HG03135 (cell line): ENCODE data around the gene TNKS1BP1.
"Not testable (repeated sequence)": the region's sequence is repeated elsewhere in the genome, so short reads cannot be mapped to it uniquely, and the experiment has no call there.

Source experiments
- ATAC-seq: cut with Tn5 transposase; IDR thresholded peaks from one replicate; pipeline ENCODE4 v1.9.1; 2021; ENCODE audit warnings: mild to moderate bottlenecking, moderate library complexity; ENCODE audit not compliant: unreplicated experiment

The TNKS1BP1 gene

DNA sequence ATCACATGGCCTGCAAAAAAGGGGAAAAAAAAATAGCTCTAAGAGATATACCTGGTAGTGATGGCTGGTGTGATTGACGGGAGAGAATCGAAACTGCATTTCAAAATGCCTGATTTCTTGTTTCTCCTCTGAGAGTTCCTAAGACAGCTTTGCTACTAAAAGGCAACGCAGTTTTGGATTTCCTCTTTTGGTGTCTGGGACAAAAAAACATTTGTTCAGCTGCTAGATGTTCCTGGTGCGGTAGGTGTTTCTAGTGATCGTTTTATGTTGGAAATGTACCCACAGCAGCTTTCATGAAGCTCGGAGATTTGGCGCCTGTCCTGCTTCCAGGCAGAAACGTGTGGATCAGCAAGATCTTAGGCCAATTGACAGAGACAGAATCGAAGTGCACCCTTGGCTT, 31.5 kb upstream of the TNKS1BP1 start:
- no peak for ATAC-seq

DNA sequence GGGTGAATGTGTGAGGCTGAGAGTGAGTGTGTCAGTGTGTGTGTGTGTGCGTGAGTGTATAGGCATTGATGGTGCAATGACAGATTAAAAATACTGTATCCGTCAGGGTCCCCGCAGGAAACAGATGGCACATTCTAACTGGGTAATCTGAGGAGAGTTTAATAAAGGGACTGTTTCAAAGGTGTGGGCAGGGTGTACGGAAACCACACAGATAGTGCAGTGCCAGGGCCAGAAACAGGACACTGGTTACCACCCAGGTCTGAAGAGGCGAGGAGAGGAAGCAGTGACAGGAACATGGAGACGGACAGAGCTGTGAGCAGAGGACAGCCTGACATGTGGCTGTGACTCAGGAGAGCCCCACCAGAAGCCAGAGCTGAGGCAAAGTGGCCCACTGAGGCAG, 29.9 kb upstream of the TNKS1BP1 start:
- ATAC-seq = no peak

DNA sequence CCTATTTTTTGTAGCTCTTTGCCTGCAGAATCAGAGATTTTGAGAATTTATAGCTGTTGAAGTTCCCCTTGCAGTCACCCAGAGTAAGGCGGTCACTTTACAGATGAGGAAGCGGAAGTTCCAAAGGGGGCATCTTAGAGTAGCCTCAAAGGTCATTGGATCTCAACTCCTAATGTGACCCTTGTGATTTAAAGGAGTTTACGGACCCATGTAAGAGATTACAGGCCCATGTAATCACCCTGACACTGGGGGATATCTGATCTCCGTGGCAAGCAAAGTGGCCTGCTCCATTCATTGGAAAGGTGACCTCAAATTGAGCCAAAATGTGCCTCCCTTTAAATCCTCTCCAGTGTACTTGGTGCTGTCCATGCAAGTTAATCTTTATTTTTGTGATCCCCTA, 29.1 kb upstream of the TNKS1BP1 start:
- ATAC-seq = no peak

DNA sequence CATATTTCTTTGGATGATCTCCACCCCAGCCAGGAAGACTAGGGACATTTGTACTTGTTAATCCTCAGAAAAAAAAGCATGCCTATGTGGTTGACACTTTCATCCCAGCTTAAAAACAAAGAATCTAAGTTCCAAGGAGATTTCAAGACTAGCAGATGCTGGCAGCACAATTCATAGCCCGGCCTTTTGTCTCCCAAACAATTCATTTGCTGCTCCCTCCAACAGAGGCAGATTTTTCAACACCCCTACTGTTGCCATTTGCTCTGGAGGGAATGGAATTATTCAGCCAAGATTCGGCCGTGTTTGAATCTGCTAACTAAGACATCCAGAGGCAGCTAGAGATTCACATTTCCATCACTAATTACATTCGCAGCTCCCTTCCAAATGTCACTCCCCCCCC, 28.7 kb upstream of the TNKS1BP1 start:
- no peak for ATAC-seq

DNA sequence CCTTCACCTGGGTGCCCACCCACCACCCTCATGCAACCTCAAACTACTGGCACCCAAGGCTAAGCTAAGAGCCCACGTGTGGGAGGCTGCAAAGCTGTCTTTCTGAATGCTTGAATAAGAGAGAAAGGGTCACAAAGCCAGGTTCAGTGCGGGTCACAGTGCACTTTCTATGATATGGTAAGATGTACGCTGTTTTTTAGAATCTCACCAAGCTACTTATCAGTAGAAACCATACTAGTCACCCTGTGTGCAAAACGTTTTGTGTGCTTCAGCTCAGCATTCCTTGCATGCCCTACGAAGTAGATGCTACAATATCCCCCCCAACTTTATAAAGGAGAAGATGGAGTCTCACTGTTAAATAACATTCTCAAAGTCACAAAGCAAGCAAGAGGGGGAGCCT, 28.3 kb upstream of the TNKS1BP1 start:
- no peak for ATAC-seq

DNA sequence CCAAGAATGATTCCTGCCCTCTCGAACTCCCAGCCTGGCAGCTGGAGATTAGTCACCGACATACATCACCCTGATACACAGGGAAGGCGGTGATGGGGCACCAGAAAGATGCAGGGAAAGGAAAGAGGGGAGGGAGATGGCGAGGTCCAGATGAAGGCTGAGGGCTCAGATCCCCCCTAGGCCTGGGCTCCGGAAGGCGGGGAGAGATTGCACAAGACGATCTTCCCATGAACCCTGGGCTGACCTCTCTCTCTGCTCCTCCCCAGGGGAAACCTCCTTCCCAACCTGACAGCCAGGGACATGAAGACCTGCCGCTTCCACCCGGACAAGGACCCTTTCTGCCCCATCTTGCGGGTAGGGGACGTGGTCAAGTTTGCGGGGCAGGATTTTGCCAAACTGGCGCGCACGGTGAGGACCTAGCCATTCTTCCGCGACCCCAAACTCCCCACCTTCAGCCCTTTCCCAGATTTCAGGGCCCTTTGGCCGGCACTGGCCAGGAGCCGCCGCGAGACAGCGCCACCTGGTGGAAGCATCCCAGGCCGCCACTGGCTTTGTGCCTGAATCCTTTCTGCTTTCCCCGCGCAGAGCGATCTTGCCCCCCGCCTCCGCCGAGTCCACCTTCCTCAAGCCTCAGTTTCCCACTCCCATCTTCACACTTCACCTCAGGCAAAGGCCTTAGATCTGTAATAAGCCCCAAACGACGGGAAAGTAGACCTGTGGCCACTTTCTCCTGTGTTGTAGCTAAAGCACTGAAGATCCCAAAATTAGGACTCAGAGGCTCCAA, 24.9 kb upstream of the TNKS1BP1 start:
- no peak for ATAC-seq

DNA sequence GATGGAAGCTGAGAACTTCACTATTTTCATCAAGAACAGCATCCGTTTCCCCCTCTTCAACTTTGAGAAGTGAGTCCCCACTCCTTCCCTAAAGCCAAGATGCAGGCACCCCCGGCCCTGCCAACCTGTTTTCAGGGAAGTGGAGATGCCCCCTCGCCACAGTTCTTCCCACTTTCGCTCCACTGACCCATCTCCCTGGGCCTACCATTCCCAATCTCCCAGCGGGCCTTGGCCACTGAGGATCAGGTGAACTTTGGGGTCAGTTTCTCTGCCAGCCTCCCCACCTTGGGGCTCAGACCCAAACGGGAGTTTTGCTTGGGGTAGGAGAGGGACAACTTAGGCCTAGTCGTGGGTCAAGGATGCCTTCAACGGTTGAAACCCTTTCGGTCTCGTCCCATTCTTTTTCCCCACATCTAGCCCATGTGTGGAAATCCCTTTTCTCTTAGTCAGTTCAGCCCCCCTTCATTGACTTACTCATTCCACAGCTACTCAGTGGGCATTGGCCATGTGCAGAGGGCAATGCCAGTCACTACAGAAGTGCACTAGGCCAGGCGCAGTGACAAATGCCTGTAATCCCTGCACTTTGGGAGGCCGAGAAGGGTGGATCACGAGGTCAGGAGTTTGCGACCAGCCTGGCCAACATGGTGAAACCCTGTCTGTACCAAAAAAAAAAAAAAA, 24.0 kb upstream of the TNKS1BP1 start:
- ATAC-seq = no peak

DNA sequence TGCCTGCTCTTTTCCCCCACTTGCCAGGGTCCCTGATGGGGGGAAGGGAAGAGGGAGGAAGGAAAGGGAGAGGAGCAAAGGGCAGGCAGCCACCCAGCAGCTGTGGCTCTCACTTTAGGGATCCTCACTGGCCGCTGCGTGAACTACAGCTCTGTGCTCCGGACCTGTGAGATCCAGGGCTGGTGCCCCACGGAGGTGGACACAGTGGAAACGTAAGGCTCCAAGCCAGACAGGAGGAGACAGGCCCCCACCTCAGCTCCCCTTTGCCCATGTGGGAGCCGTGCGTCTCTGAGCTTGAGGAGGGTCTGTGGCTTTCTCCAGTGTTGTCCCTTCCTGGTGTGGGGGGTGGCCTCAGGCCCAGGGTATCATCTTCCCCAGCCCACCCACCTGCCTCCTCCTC, 23.3 kb upstream of the TNKS1BP1 start:
- ATAC-seq = no peak

DNA sequence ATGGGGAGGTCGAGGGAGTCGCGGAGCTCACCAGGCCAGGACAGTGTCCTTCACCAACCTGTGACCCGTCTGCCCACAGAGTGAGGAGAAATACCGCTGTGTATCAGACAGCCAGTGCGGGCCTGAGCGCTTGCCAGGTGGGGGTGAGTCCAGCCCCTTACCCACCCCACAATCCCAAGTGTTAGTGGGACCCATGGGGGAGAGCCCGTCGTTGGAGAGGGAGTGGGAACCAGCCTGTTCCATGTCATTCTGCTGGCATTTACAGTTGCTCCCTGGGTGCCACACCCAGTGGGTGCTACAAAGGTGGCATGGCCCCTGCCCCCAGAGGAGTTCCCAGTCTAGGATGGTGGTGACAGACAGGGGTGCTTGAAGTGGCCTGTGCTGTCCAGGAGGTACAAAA, 22.6 kb upstream of the TNKS1BP1 start:
- no peak for ATAC-seq

DNA sequence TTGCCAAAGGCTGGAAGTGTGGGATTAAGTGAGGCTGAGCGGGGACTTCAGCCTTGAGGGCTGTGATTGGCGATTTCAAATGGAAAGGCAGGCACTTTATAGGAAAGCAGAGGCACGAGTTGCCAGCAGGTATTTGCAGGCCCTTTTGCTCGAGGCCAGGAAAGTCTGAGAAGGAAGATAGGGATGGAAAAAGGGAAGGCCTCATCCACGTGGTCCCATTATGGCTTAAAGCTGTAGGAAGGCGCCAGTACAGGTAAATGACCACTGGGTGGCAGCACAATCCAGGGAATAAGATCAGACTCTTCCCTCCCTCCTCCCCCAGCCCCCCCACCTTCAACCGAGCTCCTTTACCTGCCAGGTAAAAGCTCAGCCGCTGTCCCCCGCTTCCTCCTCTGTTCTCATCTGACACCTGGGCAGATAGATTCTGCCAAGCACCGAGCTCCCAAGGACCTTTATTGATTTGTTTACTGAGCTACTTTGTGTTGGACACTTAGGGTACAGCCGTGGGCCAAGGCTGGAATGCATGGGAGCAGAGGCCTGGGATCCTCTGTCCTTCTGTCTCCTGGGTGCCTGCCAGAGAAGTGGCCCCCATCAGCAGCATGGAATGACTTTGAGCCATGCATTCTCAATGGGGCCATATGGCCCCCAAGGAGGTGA, 20.9 kb upstream of the TNKS1BP1 start:
- peak; percentile 77 for ATAC-seq

DNA sequence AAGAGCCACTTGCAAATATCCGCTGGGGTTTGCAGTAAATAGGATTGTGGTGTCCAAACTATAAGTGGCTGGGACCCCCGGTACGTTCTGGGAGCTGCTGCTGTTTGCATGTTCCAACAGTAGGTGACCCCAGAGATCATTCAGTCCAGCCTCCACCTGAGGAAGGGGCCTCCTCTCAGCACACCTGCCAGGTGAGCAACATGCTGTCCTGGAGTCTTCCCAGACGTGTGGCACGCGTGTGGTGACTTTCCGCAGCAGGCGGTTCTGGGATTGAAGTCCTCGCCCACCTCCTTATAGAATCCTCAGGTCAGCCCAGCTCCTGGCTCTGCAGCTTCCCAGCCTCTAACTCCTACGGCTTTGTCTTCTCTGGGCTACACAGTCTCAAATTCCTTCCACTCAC, 20.1 kb upstream of the TNKS1BP1 start:
- ATAC-seq = no peak

DNA sequence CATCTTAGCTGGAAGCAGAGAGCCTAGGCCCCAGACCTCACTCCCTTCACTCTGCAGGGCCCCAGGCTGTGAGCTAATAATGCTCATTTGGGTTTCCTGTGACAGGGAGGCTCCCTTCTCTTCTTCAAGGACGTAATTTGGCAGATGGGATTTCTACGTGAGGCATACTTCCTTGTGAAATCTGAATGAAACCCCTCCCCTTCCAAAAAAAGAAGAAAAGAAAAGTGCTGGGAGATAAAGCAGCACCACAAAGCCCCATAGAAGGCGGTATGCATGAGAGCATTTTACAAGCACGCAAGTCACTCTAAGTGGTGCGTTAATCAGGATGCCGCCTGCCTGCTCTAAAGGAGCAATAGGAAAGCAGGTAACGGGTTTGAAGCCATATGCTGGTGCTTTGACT, 19.1 kb upstream of the TNKS1BP1 start:
- no peak for ATAC-seq

DNA sequence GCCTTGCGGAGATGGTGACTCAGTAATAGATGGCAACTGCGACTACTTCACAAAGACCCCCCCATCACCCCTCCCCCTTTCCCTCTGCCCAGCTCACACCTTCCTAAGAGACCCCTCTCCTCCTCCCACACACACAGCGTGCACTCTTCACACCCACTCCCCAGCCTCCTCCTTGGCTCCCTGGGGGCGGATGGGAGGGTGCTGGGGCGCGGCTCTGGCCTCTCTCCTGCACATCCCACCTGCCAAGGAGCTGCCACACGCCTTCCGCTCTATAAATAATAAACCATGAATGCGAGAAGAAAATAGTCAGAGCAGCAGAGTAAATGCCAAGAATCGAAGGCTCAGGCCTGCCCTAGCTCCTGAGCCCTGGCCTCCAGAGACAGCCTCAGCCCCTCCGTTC, 17.9 kb upstream of the TNKS1BP1 start:
- no peak for ATAC-seq

DNA sequence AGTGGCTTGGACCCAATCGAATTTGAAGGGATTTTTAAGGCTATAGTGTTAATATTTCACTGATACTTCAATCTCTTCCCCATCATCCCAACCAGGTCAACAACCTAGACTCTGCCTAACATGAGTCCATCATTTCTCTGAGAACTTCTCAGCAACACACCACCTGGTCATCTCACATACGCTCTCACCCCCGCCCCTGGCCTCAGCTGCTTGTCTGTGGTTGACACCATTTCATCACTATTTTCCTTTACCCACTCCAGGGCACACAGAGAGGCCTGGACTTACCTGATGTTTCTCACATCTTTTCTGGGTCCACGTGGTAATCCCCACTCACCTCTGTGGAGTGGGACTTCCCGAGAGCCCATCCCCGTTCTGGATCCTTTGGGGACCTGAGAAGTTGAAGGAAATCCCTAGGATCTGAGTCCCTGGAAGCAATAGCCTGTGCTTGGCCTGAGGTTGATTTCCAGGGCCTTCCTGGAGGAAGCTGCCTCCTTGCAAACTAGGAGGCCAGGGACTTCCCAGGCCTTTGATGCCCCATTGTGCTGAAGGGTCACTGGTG, 16.6 kb upstream of the TNKS1BP1 start:
- ATAC-seq = no peak

DNA sequence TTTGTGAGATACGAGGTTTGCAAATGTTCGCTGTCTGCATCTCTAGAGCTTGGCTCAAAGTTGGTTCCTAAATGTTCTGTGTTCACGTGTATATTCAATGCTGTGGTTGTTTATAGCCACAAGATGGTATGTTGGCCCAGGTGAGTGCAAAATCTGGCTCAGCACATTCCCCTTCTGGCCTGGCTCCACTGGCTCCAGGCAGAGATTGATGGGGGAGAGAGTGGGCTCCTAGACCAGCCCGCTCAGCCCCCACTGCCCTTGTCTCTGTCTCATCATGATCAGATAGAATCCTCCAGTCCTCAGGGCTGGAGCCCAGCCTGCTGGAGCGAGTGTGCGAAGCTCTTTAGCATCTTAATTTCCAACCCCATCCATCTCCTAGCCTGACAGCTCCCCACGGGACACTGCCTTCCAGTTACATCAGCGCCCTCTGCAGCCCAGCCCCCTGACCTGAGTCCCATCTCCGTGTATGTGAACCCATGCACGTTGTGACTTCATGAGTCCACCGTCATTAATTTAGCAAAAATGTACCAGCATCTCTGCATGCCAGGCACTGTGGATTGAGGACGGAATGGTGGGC, 15.4 kb upstream of the TNKS1BP1 start:
- ATAC-seq = no peak

DNA sequence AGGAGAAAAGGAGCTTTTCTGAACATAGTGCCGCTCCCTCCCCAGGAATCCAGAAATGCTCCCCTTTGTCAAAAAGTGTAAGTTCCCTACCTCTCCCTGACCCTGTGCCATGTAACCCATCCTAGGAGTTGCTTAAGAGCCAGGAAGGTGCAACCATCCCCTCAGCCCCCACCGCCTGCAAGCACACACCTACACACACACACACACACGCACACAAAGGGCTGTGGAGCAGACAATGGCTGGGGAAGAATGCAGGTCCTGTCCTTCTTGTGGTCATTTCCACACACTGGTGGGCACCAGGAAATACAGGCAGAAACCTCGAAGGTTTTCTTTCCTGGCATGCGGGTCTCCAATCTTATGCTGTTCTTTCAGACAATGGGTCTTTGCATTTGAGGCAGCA, 14.6 kb upstream of the TNKS1BP1 start:
- ATAC-seq = no peak

DNA sequence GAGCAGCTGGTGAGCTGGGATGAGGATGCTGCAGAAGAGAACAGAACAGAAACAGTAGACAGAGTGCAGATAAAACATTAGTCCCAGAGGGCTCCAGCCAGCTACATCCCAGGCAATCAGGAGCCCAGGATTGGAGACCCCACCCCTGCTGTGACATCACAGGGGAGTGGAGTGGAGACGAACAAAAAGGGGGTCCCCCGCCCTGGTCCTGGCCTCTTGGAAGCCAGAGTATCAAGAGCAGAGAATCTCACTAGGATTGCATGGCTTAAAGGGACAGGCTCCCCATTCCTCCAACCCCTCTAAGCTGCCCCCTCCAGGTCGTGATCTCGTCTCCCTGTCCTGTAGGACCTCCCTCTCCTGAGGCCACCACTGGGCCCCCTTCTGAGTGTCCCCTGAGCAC, 13.4 kb upstream of the TNKS1BP1 start, which contains the start of gene P2RX3:
P2RX3 (plus strand) TSS at position 211 of the 400 bp plus-strand sequence. CDS start 199 bp downstream, outside the sequence.
- no peak for ATAC-seq

DNA sequence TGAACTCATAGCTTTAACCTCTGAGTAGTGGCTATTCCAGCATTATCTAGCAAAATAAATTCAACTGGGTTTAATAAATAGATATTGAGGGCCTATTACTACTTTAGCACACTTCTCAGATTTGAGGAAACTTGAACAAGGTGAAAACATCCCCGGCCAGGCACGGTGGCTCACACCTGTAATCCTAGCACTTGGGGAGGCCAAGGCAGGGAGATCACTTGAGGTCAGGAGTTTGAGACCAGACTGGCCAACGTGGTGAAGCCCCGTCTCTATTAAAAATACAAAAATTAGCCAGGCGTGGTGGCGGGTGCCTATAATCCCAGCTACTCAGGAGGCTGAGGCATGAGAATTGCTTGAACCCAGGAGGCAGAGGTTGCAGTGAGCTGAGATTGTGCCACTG, 12.1 kb upstream of the TNKS1BP1 start:
- not testable (repeated sequence) for ATAC-seq

DNA sequence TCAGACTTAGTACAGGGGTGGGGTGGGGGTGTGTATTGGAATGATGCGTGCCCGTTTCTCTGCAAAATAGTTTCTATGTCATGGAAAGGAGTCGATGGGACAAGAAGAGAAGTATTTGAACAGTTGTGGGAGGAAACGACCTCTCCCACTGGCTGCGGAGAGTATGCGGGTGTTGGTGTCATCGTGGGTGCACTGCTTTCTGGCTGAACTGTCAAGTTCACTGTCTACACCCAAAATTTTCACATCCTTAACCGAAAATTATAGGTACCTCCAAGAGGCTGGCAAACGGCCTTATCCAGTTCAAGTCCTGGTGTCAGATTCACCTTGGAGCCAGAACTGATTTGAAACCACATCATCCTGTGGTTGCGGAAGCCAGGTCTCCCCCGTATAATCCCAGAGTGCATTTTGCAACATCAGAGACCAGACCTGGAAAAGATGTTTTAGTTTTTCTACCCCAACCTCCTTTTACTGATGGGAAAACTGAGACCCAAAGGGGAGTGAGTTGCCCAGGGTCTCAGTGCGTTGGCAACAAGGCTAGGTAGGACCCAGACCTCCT, 11.4 kb upstream of the TNKS1BP1 start:
- ATAC-seq = no peak

DNA sequence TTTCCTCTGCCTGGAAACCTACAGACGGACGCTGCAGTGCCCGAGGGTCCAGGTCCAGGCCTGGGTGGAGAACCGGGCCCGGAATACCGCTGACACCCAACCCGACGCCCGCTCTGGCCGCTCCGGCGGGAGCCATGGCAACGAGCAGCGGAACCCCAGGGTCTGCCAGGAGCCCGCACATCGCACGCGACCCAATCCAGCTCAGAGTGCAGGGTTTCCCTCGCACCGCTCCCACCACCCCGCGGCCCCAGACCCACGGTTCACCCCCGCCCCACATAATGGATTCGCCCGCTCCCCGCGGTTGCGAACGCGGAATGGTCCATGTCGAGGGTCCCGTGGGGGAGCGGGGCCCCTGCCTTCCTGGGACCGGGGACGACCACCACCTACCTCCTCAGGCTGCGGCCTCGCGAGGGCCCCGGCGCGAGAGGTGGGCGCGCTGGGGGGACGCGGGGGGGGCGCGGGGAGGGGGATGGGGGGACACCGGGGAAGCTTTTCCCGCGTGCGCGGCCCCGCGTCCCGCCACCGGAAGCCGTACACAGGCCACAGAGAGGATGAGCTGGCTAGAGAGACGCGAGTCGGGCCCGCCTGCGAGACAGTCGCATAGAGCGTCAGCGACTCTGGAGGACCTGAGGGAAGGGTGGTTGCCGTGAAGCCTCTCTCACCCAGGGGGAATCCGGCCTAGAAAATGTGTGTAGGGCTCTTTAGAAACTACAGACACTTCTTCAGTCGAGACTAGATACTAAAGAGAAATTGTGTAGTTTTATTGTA, 10.8 kb upstream of the TNKS1BP1 start, which contains the start of gene SSRP1:
SSRP1 (minus strand) TSS at position 550 of the 768 bp plus-strand sequence. CDS start 771 bp downstream, outside the sequence.
- peak; percentile 98 for ATAC-seq
